ENCODE measurements around the gene NDUFS2.

DNA sequence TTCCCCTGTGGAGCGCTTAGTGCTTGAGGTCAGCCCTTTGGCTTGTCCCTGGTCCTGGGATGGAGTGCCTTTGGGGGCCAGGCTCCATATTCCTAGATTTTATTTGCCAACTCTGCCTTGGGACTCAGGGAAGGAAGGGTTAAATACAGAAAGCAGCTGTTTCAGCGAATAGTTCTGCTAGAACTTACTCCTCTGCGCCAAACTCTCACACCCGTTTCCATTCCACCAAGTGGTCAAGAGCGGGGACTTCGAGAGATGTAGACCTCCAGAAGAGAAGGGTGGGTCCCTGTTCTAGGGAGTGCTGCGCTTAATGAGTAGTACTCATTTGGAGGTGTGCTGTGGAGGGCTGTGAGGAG is 23.0 kb downstream of the NDUFS2 start:
- TF ChIP-seq, protein P1, sequence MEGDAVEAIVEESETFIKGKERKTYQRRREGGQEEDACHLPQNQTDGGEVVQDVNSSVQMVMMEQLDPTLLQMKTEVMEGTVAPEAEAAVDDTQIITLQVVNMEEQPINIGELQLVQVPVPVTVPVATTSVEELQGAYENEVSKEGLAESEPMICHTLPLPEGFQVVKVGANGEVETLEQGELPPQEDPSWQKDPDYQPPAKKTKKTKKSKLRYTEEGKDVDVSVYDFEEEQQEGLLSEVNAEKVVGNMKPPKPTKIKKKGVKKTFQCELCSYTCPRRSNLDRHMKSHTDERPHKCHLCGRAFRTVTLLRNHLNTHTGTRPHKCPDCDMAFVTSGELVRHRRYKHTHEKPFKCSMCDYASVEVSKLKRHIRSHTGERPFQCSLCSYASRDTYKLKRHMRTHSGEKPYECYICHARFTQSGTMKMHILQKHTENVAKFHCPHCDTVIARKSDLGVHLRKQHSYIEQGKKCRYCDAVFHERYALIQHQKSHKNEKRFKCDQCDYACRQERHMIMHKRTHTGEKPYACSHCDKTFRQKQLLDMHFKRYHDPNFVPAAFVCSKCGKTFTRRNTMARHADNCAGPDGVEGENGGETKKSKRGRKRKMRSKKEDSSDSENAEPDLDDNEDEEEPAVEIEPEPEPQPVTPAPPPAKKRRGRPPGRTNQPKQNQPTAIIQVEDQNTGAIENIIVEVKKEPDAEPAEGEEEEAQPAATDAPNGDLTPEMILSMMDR (IDR thresholded peaks at IDR 0.05) = no peak
- TF ChIP-seq POLR2A (IDR thresholded peaks at IDR 0.05) (no peak), EP300 (IDR thresholded peaks at IDR 0.05) (no peak)
